Omental fat pad (tissue), 4 donors: ENCODE data around the gene N4BP2L2. TPM values are rescaled to one million over a fixed set of nuclear protein-coding genes. Genes with fewer than 3 reads are reported as not detected.
"Not testable (repeated sequence)": the region's sequence is repeated elsewhere in the genome, so short reads cannot be mapped to it uniquely, and the experiment has no call there.

ENCODE experiments used
- ATAC-seq: fragments of 150-250 bp; one replicate; pipeline ENCODE4 v1.9.1; 2016; ENCODE audit warnings: mild to moderate bottlenecking, moderate library complexity; ENCODE audit not compliant: low FRiP score
- DNase-seq: peaks from one replicate; pipeline ENCODE4 v3.0.0-alpha.2; 2019; ENCODE audit warnings: low spot score
- CTCF ChIP-seq, 3 donors: fragments of 450-650 bp; IDR thresholded peaks; one replicate each; pipeline ENCODE4 v1.5.1; 2016 to 2017; ENCODE audit warnings: antibody characterized with exemption in 3 of 3, mild to moderate bottlenecking in 3 of 3, moderate library complexity in 2 of 3
- total RNA-seq, 4 donors: library from RNA; depleted of rRNA; stranded (reverse); fragments of >200 nt; gene quantifications; one replicate each; pipeline ENCODE4 v1.1.0, GENCODE V29; 2016

Gene N4BP2L2
- total RNA-seq, 4 donors from 2014 or later = 95.2 to 202 (median 136) TPM

- TF ChIP-seq CTCF (IDR thresholded peaks at IDR 0.05) = no peak
- ATAC-seq = no peak
- DNase-seq = no peak
Measured at GRCh38 chr13:32582281-32582680, 43.7 kb upstream of the N4BP2L2 start.

GRCh38 chr13:32581177-32581786 lies 42.7 kb upstream of the N4BP2L2 start:
- DNase-seq (no peak), ATAC-seq (no peak)
- TF ChIP-seq CTCF (IDR thresholded peaks at IDR 0.05) = no peak

GRCh38 chr13:32577032-32577431 lies 38.4 kb upstream of the N4BP2L2 start:
- no peak for TF ChIP-seq CTCF (IDR thresholded peaks at IDR 0.05)
- DNase-seq (no peak), ATAC-seq (no peak)

DNA sequence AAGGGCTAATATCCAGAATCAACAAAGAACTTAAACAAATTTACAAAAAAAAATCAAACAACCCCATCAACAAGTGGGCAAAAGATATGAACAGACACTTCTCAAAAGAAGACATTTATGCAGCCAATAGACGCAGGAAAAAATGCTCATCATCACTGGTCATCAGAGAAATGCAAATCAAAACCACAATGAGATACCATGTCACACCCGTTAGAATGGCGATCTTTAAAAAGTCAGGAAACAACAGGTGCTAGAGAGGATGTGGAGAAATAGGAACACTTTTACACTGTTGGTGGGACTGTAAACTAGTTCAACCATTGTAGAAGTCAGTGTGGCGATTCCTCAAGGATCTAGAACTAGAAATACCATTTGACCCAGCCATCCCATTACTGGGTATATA lies 37.1 kb upstream of the N4BP2L2 start:
- not testable (repeated sequence) for DNase-seq, ATAC-seq

GRCh38 chr13:32560842-32561241 lies 22.2 kb upstream of the N4BP2L2 start:
- not testable (repeated sequence) for ATAC-seq, DNase-seq

- ATAC-seq = no peak
- DNase-seq = no peak
- TF ChIP-seq CTCF (IDR thresholded peaks at IDR 0.05) = no peak
Measured at GRCh38 chr13:32555613-32556012, 17.0 kb upstream of the N4BP2L2 start.

GRCh38 chr13:32553720-32554119 lies 15.1 kb upstream of the N4BP2L2 start:
- ATAC-seq = no peak
- no peak for DNase-seq
- no peak for TF ChIP-seq CTCF (IDR thresholded peaks at IDR 0.05)

- no peak for ATAC-seq
Measured at GRCh38 chr13:32549788-32550187, 11.2 kb upstream of the N4BP2L2 start.

More at GRCh38 chr13:32549788-32550187, 11.2 kb upstream of the N4BP2L2 start:
- DNase-seq = no peak
- TF ChIP-seq CTCF (IDR thresholded peaks at IDR 0.05) = no peak
